Measurements from ENCODE around the gene CST9.
"Not testable (repeated sequence)": the region's sequence is repeated elsewhere in the genome, so short reads cannot be mapped to it uniquely, and the experiment has no call there.

The CST9 gene

GRCh38 chr20:23623666-23624323 is 18.1 kb upstream of the CST9 start:
- Histone ChIP-seq H3K9me3 (peaks cover 9% of the 10 kb centered on the region), H3K4me1 (peaks cover 44% of the 10 kb centered on the region), H3K4me2 (no peak overlapping the region), H3K36me3 (no peaks in the 10 kb centered on the region), H3K4me3 (no peak overlapping the region), H3K9ac (no peak overlapping the region), H4K20me1 (no peaks in the 10 kb centered on the region), H3K27ac (no peak overlapping the region), H3K27me3 (no peaks in the 10 kb centered on the region)
- TF ChIP-seq Cebpa-rat (IDR thresholded peaks at IDR 0.05): no peak

GRCh38 chr20:23622839-23623343 is 17.2 kb upstream of the CST9 start:
- peak overlapping the region; percentile 11; the same call in 1 of the 2 replicates for H3K9ac ChIP-seq
- peak overlapping the region; percentile 42; the same call in 1 of the 2 replicates for H3K4me3 ChIP-seq
- H3K4me1 ChIP-seq: peaks cover 35% of the 10 kb centered on the region
- H4K20me1 ChIP-seq: no peaks in the 10 kb centered on the region
- H3K4me2 ChIP-seq: peak overlapping the region; percentile 79
- no peaks in the 10 kb centered on the region for H3K36me3 ChIP-seq
- peak overlapping the region; percentile 47; the same call in 1 of the 2 replicates for H3K27ac ChIP-seq
- H3K27me3 ChIP-seq: no peaks in the 10 kb centered on the region
- no peak for TF ChIP-seq Cebpa-rat (IDR thresholded peaks at IDR 0.05)
- H3K9me3 ChIP-seq: peaks cover 9% of the 10 kb centered on the region

DNA sequence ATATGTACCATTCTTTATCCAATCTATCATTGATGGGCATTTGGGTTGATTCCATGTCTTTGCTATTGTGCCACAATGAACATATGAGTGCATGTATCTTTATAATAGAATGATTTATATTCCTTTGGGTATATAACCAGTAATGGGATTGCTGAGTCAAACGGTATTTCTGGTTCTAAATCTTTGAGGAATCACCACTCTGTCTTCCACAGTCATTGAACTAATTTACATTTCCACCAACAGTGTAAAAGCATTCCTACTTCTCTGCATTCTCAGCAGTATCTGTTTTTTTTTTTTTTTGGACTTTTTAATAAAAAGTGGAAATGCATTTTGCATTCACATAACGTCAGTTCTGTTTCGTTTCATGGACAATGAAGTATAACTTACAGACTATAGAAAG is 16.7 kb upstream of the CST9 start:
- not testable (repeated sequence) for H3K9ac ChIP-seq, H4K20me1 ChIP-seq, H3K27ac ChIP-seq, H3K4me3 ChIP-seq, H3K27me3 ChIP-seq, H3K9me3 ChIP-seq, H3K36me3 ChIP-seq
- Histone ChIP-seq H3K4me1 (peaks cover 30% of the 10 kb centered on the region), H3K4me2 (peak overlapping the region; percentile 79)

DNA sequence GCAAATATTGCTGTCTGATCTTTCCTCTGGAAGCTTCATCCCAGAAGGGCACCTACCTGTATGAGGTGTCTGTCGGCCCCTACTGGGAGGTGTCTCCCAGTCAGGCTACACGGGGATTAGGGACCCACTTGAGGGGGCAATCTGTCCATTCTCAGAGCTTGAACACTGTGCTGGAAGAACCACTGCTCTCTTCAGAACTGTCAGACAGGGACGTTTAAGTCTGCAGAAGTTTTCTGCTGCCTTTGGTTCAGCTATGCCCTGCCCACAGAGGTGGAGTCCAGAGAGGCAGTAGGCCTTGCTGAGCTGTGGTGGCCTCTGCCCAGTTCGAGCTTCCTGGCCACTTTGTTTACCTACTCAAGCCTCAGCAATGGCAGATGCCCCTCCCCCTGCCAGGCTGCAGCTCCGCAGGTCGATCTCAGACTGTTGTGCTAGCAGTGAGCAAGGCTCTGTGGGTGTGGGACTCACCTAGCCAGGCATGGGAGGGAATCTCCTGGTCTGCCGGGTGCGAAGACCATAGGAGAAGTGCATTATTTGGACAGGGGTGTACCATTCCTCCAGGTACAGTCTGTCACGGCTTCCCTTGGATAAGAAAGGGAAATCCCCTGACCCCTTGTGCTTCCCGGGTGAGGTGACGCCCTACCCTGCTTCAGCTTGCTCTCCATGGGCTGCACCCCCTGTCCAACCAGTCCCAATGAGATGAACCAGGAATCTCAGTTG is 15.1 kb upstream of the CST9 start:
- not testable (repeated sequence) for H3K27me3 ChIP-seq, H3K9me3 ChIP-seq, H4K20me1 ChIP-seq, H3K36me3 ChIP-seq, H3K27ac ChIP-seq, H3K4me2 ChIP-seq, H3K4me3 ChIP-seq, H3K9ac ChIP-seq
- H3K4me1 ChIP-seq: peaks cover 15% of the 10 kb centered on the region

- TF ChIP-seq Cebpa-rat (IDR thresholded peaks at IDR 0.05): no peak
- 0 out of 2 replicates have a peak, but pooled peaks cover under 1% of the 10 kb centered on the region for H3K4me1 ChIP-seq
- no peaks in the 10 kb centered on the region for H3K36me3 ChIP-seq
- H3K27me3 ChIP-seq: no peaks in the 10 kb centered on the region
- H3K9ac ChIP-seq: no peak overlapping the region
- H3K4me3 ChIP-seq: no peak overlapping the region
- no peak overlapping the region for H3K27ac ChIP-seq
- no peaks in the 10 kb centered on the region for H3K9me3 ChIP-seq
- no peaks in the 10 kb centered on the region for H4K20me1 ChIP-seq
- H3K4me2 ChIP-seq: no peak overlapping the region
Observed at GRCh38 chr20:23614163-23614562, 8.4 kb upstream of the CST9 start.

DNA sequence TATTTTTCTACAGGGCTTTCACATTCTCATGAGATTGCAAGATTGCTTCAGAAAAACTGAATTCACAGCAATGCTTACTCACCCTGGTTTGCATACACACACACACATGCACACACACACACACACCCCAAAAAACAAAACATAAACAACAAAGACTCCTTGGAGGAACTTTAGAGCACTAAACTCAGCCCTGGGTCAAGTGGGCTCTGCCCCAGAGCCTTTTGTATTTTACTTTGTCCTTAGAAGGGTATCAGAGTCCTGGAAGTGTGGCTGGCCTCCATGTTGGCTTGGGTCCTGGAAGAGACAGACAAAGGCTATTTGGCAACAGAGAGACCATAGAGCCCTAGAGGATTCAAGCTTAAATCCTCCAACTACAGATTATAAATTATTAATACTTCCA is 8.0 kb upstream of the CST9 start:
- no peak overlapping the region for H3K27ac ChIP-seq
- H3K27me3 ChIP-seq: no peaks in the 10 kb centered on the region
- no peak overlapping the region for H3K9ac ChIP-seq
- no peaks in the 10 kb centered on the region for H3K36me3 ChIP-seq
- 0 out of 2 replicates have a peak, but pooled peaks cover 4% of the 10 kb centered on the region for H3K4me1 ChIP-seq
- no peak overlapping the region for H3K4me2 ChIP-seq
- H3K4me3 ChIP-seq: no peak overlapping the region
- no peak for TF ChIP-seq Cebpa-rat (IDR thresholded peaks at IDR 0.05)
- H3K9me3 ChIP-seq: no peaks in the 10 kb centered on the region
- H4K20me1 ChIP-seq: no peaks in the 10 kb centered on the region

GRCh38 chr20:23612396-23612795 is 6.7 kb upstream of the CST9 start:
- Histone ChIP-seq H3K4me3 (no peak overlapping the region), H3K27me3 (no peaks in the 10 kb centered on the region), H3K27ac (no peak overlapping the region), H3K9me3 (no peaks in the 10 kb centered on the region), H3K9ac (no peak overlapping the region), H3K36me3 (no peaks in the 10 kb centered on the region), H3K4me1 (peaks cover 8% of the 10 kb centered on the region), H4K20me1 (no peaks in the 10 kb centered on the region), H3K4me2 (no peak overlapping the region)
- no peak for TF ChIP-seq Cebpa-rat (IDR thresholded peaks at IDR 0.05)

GRCh38 chr20:23609486-23610109 is 3.9 kb upstream of the CST9 start:
- H4K20me1 ChIP-seq: no peaks in the 10 kb centered on the region
- H3K27ac ChIP-seq: no peak overlapping the region
- H3K27me3 ChIP-seq: no peaks in the 10 kb centered on the region
- no peak overlapping the region for H3K9ac ChIP-seq
- no peak for TF ChIP-seq Cebpa-rat (IDR thresholded peaks at IDR 0.05)
- peaks cover 21% of the 10 kb centered on the region for H3K4me1 ChIP-seq
- no peaks in the 10 kb centered on the region for H3K36me3 ChIP-seq
- no peak overlapping the region for H3K4me2 ChIP-seq
- H3K4me3 ChIP-seq: no peak overlapping the region
- no peaks in the 10 kb centered on the region for H3K9me3 ChIP-seq

- Histone ChIP-seq H3K36me3 (no peaks in the 10 kb centered on the region), H3K27me3 (no peaks in the 10 kb centered on the region), H3K9ac (no peak overlapping the region), H4K20me1 (no peaks in the 10 kb centered on the region), H3K9me3 (no peaks in the 10 kb centered on the region), H3K4me3 (no peak overlapping the region), H3K4me1 (peaks cover 30% of the 10 kb centered on the region), H3K27ac (no peak overlapping the region), H3K4me2 (no peak overlapping the region)
- no peak for TF ChIP-seq Cebpa-rat (IDR thresholded peaks at IDR 0.05)
Observed at GRCh38 chr20:23608251-23608846, 2.6 kb upstream of the CST9 start.
